ENCODE data around the gene ANKRD31. TPM values are rescaled to one million over a fixed set of nuclear protein-coding genes. Genes with fewer than 3 reads are reported as not detected.
A peak's percentile ranks its signal among the peaks of the same experiment; 100 is the strongest.

ANKRD31 gene
- total RNA-seq = 0.13 and 0.18 TPM in 2 replicates
- long read RNA-seq, partial matches to known transcripts = 0 of 2 reads
- long read RNA-seq, other reads (novel, unspliced or antisense) = 2 of 2 reads

GRCh38 chr5:75236322-75237316 is at the start of gene ANKRD31:
ANKRD31 (minus strand) TSS chr5:75236878; CDS start chr5:75236686, 192 bp downstream.
- Mint-ChIP-seq H3K9me3 (ENCODE audit: unreplicated experiment) (no peaks in the 10 kb centered on the region), H3K4me1 (ENCODE audit: unreplicated experiment) (peaks cover 9% of the 10 kb centered on the region), H3K4me3 (ENCODE audit: unreplicated experiment) (peak within 1 kb of the TSS; percentile 89), H3K36me3 (ENCODE audit: unreplicated experiment) (no peaks in the 10 kb centered on the region), H3K27ac (ENCODE audit: unreplicated experiment) (peak within 1 kb of the TSS; percentile 68), H3K27me3 (ENCODE audit: unreplicated experiment) (no peaks in the 10 kb centered on the region)
- DNase-seq (ENCODE audit: extremely low spot score, unreplicated experiment) = peak; percentile 94
- peak; percentile 99 for TF ChIP-seq CTCF (IDR thresholded peaks at IDR 0.05)

- Mint-ChIP-seq H3K27ac (ENCODE audit: unreplicated experiment) (no peak overlapping the region), H3K27me3 (ENCODE audit: unreplicated experiment) (peaks cover 19% of the 10 kb centered on the region), H3K9me3 (ENCODE audit: unreplicated experiment) (peaks cover 16% of the 10 kb centered on the region), H3K36me3 (ENCODE audit: unreplicated experiment) (no peaks in the 10 kb centered on the region), H3K4me1 (ENCODE audit: unreplicated experiment) (no peaks in the 10 kb centered on the region), H3K4me3 (ENCODE audit: unreplicated experiment) (no peak overlapping the region)
- TF ChIP-seq CTCF (IDR thresholded peaks at IDR 0.05) = no peak
- DNase-seq (ENCODE audit: extremely low spot score, unreplicated experiment) = no peak
Measured at GRCh38 chr5:75286211-75286773, 49.6 kb upstream of the ANKRD31 start.

GRCh38 chr5:75282581-75282980 is 45.9 kb upstream of the ANKRD31 start:
- Mint-ChIP-seq H3K9me3 (ENCODE audit: unreplicated experiment) (no peaks in the 10 kb centered on the region), H3K4me1 (ENCODE audit: unreplicated experiment) (no peaks in the 10 kb centered on the region), H3K36me3 (ENCODE audit: unreplicated experiment) (no peaks in the 10 kb centered on the region), H3K4me3 (ENCODE audit: unreplicated experiment) (no peak overlapping the region), H3K27ac (ENCODE audit: unreplicated experiment) (no peak overlapping the region), H3K27me3 (ENCODE audit: unreplicated experiment) (no peaks in the 10 kb centered on the region)
- DNase-seq (ENCODE audit: extremely low spot score, unreplicated experiment) = no peak
- no peak for TF ChIP-seq CTCF (IDR thresholded peaks at IDR 0.05)

- no peaks in the 10 kb centered on the region for H3K36me3 Mint-ChIP-seq (ENCODE audit: unreplicated experiment)
- TF ChIP-seq CTCF (IDR thresholded peaks at IDR 0.05) = no peak
- DNase-seq (ENCODE audit: extremely low spot score, unreplicated experiment) = no peak
- H3K9me3 Mint-ChIP-seq (ENCODE audit: unreplicated experiment) = no peaks in the 10 kb centered on the region
- no peaks in the 10 kb centered on the region for H3K4me1 Mint-ChIP-seq (ENCODE audit: unreplicated experiment)
- H3K4me3 Mint-ChIP-seq (ENCODE audit: unreplicated experiment) = no peak overlapping the region
- H3K27ac Mint-ChIP-seq (ENCODE audit: unreplicated experiment) = no peak overlapping the region
- H3K27me3 Mint-ChIP-seq (ENCODE audit: unreplicated experiment) = no peaks in the 10 kb centered on the region
Measured at GRCh38 chr5:75281716-75282465, 45.2 kb upstream of the ANKRD31 start.
